ENCODE measurements around the gene TMCC2.
"Not testable (repeated sequence)": the region's sequence is repeated elsewhere in the genome, so short reads cannot be mapped to it uniquely, and the experiment has no call there.

The TMCC2 gene

DNA sequence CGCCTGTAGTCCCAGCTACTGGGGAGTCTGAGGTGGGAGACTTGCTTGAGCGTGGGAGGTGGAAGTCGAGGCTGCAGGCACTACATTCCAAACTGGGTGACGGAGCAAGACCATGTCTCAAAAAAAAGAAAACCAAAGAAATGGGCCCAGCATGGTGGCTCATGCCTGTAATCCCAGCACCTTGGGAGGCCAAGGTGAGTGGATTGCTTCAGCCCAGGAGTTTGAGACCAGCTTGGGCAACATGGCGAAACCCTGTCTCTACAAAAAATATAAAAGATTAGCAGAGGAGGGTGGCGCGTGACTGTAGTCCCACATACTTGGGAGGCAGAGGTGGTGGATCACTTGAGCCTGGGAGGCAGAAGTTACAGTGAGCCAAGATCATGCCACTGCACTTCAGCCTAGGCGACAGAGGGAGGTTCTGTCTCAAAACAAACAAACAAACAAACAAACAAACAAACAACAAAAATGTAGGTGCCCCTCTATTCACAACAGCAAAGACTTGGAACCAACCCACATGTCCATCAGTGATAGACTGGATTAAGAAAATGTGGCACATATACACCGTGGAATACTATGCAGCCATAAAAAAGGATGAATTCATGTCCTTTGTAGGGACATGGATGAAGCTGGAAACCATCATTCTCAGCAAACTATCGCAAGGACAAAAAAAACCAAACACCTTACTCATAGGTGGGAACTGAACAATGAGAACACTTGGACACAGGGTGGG is 53.1 kb downstream of the TMCC2 start:
- DNase-seq (ENCODE audit: low spot score) = not testable (repeated sequence)

DNA sequence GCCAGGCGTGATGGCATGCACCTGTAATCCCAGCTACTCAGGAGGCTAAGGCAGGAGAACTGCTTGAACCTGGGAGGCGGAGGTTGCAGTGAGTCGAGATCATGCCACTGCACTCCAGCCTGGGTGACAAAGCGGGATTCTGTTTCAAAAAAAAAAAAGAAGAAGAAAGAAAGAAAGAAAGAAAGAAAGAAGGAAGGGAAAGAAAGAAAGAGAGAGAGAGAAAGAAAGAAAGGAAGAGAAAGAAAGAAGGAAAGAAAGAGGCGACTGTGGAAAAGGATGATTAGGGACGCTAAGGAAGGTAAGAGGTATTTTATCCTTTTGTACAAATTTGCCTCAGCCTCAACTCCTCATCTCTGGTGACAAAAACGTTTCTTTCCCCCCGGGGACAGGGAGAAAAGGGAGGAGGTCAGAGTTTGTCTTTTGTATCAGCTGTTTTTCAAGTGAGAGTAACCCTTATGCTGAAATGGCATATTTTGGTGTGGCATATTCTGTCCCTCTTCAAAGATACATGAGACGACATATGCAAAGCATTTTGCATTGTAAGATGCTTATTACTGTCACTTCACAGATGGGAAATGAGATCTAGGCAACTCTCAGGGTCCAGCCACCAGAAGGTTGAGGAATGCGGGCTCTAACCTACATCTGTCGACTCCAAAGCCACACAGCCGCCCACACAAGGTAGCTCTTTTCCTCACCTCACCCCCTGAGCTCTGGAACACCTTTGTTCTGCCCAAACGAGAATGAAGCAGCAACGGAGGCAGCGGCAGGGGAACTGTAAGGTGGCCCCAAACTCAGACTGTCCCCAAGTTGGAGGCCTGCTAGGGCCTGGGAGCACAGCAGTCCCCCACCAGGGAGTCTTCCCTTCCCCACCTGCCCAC is 55.8 kb downstream of the TMCC2 start:
- no peak for DNase-seq (ENCODE audit: low spot score)

DNA sequence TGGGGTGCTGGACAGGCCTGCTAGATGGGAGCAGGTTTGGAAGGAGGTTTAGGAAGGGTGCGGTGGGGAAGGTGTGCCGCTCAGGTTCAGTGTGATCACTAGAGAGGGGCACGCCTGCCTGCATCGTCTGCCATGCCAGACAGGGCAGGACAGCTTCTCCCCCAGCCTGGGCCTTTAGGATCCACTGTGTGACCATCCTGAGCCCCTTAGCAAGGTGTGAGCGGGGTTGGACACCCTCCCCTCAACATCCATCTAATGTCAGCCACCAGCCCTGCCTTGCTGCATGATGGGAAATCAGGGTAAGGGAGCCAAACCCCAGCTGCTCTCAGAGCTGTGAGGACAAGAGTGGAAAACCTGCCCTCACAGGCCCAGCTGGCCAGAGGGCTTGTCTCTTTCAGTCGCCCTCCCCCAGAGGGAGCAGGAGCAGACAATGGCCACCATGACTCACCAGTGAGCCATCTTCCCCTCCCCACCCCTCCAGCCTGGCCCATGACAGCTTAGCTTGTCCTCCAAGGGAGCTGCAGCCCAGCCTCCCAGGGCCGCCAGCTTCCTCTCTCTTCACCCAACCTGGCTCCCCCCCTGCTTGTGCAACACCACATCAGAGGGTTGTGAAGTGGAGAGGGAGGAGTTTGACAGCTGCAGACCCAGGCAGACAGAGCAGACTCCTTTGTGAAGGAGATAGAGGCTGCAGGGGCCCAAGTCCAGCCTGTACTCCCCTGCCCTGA is 56.8 kb downstream of the TMCC2 start:
- DNase-seq (ENCODE audit: low spot score) = peak; percentile 99

DNA sequence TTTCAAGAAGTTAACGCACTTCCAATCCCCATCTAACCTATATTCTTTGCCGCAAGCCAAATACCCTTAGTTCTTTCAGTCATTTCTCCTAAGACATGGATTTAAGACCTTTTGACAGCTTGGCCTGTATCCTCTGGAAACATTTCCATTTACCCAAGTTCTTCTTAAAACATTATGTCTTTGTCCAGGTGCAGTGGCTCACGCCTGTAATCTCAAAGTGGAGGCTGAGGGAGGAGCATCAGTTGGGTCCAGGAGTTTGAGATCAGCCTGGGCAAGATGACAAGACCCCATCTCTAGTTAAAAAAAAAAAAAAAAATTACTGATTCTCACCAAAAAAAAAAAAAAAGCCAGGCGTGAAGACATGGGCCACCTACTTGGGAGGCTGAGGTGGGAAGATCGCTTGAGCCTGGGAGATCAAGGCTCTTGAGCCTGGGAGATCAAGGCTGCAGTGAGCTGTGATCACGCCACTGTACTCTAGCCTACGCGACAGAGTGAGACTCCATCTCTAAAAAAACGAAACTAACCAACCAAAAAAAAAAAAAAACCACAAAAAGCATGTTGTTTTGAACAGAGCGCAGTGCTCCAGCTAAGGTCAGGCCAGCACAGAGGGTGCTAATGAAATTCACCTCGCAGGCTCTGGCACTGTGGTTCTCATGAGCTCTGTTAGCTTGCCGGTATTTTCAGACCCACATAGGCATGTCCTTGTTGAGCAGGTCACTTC is 57.8 kb downstream of the TMCC2 start:
- DNase-seq (ENCODE audit: low spot score) = no peak

DNA sequence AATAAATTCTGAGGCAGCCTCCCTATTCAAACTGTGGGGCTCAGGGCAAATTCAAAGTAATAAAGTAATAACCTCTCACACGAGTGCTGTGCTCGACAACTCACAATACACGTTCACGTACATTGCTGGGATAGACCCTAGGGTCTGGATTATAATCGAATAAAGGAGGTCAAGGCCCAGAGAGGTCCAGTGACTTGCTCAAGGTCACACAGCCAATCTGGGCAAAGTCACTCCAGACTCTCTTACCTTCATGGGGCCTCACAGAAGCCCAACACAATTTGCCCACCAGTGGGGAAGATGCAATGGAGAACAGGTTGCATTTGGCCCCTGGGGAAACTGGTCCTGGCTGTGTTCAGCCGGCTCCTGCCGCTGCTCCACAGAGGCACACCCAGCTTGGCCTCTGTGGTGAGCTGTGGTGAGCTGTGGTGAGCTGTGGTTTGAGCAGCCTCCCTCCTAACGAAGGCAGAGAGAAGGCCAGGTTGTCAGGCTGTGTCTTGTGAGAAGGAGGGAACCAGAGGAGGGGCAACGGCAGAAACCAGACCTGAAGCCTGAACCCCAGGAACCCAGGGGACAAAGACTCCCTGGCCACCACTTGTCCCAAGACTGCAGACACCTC is 58.7 kb downstream of the TMCC2 start:
- DNase-seq (ENCODE audit: low spot score) = no peak

DNA sequence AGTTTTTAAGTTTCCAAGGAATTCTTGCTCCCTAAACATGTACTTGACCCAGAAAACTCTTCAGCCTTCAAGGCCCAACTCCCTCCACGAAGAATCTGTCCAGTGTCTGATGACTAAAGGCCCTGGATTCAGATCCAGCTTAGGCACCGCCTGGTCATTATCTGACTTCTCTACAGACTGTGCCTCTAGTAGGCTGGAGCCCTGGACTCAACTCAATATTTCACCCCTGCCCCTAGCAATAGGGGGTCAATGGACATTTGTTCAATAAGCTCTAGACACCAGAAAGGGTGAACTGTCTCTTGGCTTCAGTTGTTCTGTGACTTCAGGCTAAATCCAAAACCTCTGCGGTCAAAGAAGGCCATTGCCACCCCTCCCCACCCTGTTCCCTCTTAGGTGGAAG is 59.3 kb downstream of the TMCC2 start:
- no peak for DNase-seq (ENCODE audit: low spot score)

DNA sequence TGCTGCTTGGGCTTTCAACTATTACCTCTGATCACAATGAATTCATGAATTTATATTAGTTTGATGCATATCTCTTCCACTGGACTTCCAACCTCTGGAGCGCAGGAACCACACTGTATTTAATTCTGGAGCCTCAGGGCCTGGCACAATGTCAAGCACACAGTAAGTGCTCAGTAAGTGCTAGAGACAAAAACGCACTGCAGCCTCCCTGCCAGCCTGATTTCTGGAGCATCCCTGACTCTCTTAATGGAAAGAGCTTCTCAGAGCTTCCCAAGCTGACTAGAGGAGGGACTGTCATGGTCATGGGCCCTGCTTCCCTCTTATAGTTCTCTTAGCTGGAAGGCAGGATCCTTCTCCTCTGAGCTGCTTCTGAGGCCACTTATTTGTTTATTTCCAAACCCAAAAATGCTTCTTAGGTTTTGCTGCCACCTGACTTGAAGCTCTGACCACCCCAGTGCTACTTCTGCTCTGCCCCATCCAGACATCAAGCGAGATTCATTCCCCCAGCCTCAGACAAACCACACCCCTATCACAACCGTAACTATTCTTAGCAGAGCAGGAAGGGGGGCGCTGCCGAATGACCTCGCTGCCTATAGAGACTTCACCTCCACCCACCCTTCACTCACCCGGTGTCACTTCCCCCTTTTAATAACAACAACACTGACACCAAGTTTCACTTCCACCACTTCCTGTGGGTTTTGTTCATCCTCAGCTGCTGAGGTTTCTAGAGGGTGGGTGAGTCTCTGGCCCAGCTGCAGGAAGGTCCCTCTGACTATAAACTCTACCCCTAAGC is 60.2 kb downstream of the TMCC2 start:
- DNase-seq (ENCODE audit: low spot score) = no peak

DNA sequence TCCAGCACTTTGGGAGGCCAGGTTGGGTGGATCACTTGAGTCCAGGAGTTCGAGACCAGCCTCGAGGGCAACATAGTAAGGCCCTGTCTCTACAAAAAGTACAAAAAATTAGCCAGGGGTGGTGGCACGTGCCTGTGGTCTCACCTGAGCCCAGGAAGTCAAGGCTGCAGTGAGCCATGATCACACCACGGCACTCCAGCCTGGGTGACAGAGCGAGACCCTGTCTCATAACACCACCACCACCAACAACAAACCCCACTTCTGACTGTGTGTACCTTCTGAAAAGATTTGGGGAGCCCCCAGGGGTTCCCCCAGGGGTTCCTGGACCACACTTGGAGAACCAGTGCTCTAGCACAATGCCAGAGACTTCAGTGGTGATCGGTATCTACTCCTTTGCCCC is 63.9 kb downstream of the TMCC2 start:
- DNase-seq (ENCODE audit: low spot score) = no peak

DNA sequence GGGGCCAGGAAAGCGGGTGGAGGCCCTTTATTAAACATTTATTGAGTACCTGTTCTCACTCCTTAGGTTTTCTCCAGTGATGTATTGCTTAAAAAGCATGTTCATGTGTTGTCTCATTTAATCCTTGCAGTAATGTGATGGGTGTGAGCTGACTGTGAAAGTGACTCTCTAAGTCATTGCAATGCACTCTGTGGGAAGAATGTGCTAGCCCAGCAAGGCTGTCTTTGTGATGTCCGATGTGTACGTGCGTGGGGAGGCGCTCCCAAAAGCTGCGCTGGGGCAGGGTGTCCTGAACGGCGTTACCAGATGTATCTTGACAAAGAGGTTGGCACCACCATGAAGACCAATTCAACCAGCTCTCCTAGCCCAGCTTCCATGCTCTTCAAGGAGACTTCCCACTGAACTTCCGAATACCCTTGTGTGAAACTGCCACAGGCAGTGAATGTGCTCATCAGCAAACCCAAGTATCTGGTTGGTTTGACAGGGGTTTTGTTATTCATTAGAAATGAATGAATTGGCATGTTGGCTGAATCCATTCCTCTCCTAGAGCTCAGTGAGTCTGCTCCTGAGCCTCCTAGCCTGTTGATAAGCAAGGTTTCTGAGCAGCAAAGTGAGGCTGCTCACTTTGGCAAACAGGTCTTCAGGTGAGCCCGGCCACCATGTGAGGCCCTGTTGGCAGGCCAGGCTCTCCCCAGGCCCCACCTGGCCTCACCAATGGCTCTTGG is 65.8 kb downstream of the TMCC2 start:
- no peak for DNase-seq (ENCODE audit: low spot score)

DNA sequence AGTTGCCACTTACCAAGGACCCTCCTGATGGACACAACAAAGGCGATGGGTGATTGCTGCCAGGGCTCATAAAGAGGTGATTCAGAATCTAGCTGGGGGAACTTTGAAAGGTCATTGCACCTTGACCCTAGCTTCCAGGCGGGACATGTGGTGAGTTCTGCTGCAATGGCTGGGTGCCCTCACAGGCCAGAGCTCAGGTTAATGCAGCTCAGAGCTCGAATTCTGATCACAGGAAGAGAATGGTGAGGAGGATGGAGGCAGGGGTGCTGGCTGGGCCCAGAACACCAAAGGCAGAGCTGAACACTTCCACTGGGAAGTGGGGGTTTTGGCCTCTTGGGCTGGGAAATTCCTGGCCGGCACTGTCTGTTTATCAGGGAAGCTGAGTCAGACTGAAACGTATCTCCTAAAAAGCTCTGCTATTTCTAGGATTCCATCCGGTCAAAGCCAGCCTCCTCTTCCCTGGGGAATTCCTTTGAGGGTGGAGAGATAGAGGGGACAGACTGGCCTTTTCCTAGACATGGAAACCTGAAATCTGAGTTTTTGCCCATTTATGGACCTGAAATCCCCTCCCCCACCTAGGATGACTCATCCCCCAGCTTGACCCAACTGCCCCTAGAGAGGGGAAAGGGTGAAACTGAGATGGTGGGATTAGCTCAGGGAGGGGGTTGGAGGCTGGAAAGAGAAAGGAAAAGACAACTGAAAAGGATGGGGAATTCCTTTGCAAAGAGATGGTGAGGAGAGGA is 66.6 kb downstream of the TMCC2 start:
- DNase-seq (ENCODE audit: low spot score) = peak; percentile 94

DNA sequence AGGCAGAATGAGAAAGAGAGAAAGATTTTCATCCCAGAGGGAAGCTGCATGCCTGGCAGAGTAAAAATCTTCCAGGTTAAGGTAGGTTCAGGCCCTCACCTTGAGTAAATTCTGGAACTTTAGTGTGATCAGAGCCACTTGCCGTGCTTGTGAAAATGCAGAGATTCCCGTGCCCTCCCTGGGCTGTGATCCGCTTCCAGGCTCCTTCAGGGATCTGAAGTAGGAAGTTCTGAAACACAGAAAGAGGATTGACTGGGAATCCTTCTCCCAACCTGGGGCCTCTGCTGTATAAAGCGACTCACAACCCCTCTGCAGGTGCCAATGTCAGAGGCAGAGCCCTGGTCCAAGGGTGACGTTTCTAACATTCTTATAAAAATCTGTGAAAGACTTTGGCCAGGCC is 67.2 kb downstream of the TMCC2 start:
- DNase-seq (ENCODE audit: low spot score) = no peak

DNA sequence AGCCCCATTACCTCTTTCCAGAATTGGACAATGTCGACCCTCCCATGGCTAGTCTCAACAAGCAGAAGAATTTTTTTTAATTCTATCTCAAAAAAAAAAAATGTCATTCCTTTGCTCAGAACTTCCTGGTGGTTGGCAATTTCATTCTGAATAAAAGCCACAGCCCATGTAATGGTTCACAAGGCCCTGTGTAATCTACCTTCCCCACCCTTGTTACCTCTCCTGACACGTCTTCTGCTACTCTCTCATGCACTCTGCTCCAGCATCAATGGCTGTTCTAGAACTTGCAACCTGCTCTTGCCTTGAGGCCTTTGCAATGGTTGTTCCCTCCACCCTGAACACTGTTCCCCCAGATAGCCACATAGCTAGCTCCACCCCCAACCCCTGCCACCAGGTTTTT is 68.4 kb downstream of the TMCC2 start:
- no peak for DNase-seq (ENCODE audit: low spot score)

DNA sequence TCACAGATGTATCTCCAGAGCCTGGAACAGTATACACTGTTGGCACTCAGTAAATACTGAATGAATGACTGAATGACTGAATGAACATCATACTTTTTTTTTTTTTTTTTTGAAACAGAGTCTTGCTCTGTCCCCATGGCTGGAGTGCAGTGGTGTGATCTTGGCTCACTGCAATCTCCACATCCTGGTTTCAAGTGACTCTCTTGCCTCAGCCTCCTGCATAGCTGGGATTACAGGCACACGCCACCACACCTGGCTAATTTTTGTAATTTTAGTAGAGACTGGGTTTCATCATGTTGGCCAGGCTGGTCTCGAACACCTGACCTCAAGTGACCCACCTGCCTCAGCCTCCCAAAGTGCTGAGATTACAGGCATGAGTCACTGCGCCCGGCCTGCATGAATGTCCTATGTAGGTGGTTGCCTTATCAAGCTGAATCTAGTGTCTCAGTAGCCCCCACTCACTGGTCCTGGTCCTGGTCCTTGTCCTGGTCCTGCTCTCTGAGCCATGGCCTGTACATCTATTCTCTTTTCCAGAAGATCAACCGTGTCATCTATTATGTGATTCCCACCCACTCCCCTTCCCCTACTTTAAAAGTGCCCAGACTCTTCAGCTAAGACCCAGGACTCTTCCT is 69.9 kb downstream of the TMCC2 start:
- not testable (repeated sequence) for DNase-seq (ENCODE audit: low spot score)

DNA sequence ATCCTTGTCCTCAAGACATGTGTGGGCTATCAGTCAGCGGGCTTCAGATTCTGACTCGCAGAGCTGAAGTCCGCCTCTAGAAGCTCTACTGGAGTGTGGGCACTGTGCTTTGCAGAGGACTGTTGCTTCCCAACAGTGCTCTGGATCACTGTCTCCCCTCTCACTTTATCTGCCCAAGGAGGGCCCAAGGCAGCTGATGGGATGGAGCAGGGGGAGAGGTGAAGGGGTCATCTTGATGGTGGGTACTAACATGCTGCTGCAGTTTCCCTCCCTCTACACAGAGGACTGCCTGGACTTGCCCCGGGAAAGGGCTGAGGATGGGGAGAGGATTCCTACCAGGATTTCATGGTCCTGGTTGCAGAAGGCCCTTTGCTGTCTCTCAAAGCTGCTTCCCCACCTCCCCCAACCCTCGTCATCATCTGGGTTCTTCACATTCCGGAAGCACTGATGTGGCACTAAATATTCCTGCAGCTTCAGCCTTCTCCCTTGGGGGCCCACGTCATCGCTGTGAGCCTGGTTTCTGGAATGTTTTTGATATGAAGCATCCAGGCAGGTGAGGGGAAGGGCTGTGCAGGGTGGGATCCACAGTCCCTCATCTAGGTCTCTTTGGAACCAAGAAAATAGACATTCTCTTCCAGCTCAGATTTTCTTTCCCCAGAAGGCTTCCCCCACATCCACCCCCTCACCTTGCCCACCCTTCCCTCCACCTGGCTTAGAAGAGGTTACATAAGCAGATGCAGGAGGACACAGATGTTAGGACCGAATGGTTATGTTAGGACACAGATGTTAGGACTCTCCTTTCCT is 70.6 kb downstream of the TMCC2 start:
- DNase-seq (ENCODE audit: low spot score) = peak; percentile 79

DNA sequence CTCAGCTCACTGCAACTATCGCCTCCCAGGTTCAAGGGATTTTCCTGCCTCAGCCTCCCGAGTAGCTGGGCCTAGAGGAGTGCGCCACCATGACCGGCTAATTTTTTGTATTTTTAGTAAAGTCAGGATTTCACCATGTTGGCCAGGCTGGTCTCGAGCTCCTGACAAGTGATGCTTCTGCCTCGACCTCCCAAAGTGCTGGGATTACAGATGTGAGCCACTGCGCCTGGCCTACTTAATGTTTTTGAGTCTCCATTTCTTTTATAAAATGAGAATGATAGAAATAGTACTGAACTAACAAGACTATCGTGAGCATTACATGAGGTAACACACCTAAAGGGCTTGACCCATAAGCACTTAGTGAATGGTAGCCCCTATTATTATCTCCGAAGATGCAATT is 72.4 kb downstream of the TMCC2 start:
- no peak for DNase-seq (ENCODE audit: low spot score)

DNA sequence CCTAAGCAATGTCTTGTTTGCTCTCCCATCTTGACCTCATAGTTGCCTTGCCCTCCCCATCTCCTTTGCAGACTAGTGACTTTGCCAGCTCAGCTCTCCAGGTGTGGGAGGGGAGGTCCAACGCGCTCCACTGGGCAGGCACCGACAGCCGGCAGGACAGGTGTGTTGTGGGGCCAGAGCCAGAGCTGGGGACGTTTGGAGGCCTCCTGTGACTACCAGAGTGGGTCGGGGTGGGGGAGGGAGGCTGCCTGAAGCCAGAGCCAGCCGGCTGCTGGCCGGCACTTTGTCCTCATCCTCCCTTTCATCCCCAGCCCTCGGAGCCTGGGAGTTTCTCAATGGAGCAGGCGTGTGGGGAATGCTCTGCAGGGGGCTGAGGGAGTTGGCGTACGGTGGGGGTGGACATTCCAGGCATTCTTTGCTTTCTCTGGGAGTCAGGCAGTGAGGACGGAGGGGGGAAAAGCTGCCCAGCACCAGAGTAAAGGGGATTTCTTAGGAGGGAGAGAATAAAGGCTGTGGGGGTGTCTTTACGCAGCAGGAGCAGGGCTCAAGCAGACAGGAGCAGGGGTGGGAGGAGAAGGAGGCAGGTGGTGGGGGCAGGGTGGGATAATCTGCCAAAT is 73.6 kb downstream of the TMCC2 start:
- DNase-seq (ENCODE audit: low spot score) = peak; percentile 42

DNA sequence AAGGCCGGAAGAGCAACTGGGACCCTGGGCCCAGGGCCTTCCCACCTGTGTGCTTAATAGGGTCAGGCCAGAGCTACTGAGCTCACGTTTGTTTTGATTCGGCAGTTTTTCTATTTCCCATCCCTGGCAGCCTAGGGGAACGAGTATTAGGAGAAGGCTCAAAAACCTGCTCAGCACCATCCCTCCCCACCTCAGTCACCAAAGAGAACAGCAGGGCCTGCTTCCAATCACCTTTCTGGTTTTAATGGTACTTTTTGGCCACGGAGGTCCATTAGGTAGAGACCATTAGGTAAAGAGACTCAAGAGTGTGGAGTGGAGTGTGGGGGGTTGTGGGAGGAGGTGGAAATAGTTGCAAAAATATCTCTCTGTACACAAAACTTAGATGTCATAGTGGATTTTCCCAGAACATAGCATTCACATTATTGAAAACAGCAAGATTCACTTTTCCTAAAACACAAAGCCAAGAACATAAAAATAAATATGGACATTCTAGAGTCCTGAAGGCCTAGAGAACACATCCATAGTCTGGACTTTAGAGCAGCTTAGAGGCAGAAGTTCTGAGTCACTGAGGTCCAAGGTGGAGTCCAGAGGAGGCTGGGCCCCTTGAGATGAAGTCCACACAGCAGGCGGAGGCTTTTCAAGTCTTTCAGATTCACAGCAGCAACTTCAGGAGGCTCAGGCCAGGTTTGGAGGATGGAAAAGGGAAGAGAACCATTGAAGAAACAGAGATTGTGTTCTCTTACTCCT is 74.3 kb downstream of the TMCC2 start:
- no peak for DNase-seq (ENCODE audit: low spot score)
